ENCODE results near the gene MED29.
A peak's percentile ranks its signal among the peaks of the same experiment; 100 is the strongest.

The MED29 gene

GRCh38 chr19:39416152-39417120 lies 25.3 kb downstream of the MED29 start:
- Histone ChIP-seq H3K4me1 (ENCODE audit: control insufficient read depth, low read depth, low read length) (peaks cover 10% of the 10 kb centered on the region), H3K9ac (ENCODE audit: low read length) (no peak overlapping the region), H3K9me3 (ENCODE audit: control insufficient read depth, low read depth, low read length) (no peaks in the 10 kb centered on the region), H3K27ac (ENCODE audit: low read length) (no peak overlapping the region), H3K4me3 (ENCODE audit: low read length) (no peak overlapping the region), H3K36me3 (ENCODE audit: control insufficient read depth, low read depth, low read length) (peaks cover 41% of the 10 kb centered on the region), H3K27me3 (ENCODE audit: control insufficient read depth, insufficient read depth, low read length) (no peaks in the 10 kb centered on the region)

- H3K36me3 ChIP-seq (ENCODE audit: control insufficient read depth, low read depth, low read length), result peaks cover 48% of the 10 kb centered on the region
Measured at GRCh38 chr19:39417463-39418181, 26.4 kb downstream of the MED29 start.

DNA sequence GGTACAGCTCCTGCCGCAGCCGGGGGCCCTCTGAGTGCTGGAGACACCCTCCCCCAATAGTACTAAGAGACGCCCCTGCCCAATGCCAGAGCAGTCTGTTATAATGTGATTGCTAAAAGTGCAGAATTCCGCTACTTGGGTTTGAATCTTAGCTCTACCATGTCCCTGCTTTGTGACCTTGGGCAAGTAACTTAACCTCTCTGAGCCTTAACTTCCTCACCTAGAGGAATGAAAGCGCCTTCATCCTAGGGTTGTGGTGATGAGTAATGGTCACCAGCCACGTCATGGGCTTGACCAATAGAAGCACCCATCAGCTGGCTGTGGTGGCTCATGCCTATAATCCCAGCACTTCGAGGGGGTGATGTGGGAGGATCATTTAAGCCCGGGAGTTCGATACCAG lies 27.8 kb downstream of the MED29 start:
- Histone ChIP-seq H3K4me1 (ENCODE audit: control insufficient read depth, low read depth, low read length) (peaks cover 6% of the 10 kb centered on the region), H3K27me3 (ENCODE audit: control insufficient read depth, insufficient read depth, low read length) (no peaks in the 10 kb centered on the region), H3K27ac (ENCODE audit: low read length) (no peak overlapping the region), H3K36me3 (ENCODE audit: control insufficient read depth, low read depth, low read length) (peaks cover 60% of the 10 kb centered on the region), H3K4me3 (ENCODE audit: low read length) (no peak overlapping the region), H3K9ac (ENCODE audit: low read length) (no peak overlapping the region), H3K9me3 (ENCODE audit: control insufficient read depth, low read depth, low read length) (no peaks in the 10 kb centered on the region)

More at GRCh38 chr19:39417463-39418181, 26.4 kb downstream of the MED29 start:
- no peak overlapping the region for H3K4me3 ChIP-seq (ENCODE audit: low read length)
- no peaks in the 10 kb centered on the region for H3K27me3 ChIP-seq (ENCODE audit: control insufficient read depth, insufficient read depth, low read length)
- H3K27ac ChIP-seq (ENCODE audit: low read length), result no peak overlapping the region
- H3K9me3 ChIP-seq (ENCODE audit: control insufficient read depth, low read depth, low read length), result no peaks in the 10 kb centered on the region
- H3K4me1 ChIP-seq (ENCODE audit: control insufficient read depth, low read depth, low read length), result peaks cover 6% of the 10 kb centered on the region
- no peak overlapping the region for H3K9ac ChIP-seq (ENCODE audit: low read length)

DNA sequence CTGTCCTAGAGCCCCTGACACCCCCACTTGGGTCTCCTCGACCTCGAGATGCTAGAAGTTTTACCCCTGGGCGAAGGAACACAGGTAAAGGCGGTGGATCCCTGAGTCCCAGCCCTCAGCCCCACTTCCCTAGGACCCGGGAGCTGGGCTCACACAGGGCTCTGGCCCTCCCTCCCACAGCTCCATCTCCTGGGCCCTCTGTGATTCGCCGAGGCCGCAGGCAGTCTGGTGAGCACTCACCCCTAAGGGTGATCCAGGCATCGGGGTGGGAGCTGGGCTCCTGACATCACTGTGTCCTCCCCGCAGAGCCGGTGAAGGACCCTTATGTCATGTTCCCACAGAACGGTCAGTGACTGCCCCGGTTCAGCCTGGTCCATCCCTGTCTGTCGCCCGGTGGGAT lies 29.6 kb downstream of the MED29 start:
- H3K4me1 ChIP-seq (ENCODE audit: control insufficient read depth, low read depth, low read length), result peaks cover 2% of the 10 kb centered on the region
- H3K27ac ChIP-seq (ENCODE audit: low read length), result no peak overlapping the region
- H3K9ac ChIP-seq (ENCODE audit: low read length), result no peak overlapping the region
- H3K36me3 ChIP-seq (ENCODE audit: control insufficient read depth, low read depth, low read length), result peaks cover 75% of the 10 kb centered on the region
- H3K4me3 ChIP-seq (ENCODE audit: low read length), result no peak overlapping the region
- H3K9me3 ChIP-seq (ENCODE audit: control insufficient read depth, low read depth, low read length), result no peaks in the 10 kb centered on the region
- no peaks in the 10 kb centered on the region for H3K27me3 ChIP-seq (ENCODE audit: control insufficient read depth, insufficient read depth, low read length)

DNA sequence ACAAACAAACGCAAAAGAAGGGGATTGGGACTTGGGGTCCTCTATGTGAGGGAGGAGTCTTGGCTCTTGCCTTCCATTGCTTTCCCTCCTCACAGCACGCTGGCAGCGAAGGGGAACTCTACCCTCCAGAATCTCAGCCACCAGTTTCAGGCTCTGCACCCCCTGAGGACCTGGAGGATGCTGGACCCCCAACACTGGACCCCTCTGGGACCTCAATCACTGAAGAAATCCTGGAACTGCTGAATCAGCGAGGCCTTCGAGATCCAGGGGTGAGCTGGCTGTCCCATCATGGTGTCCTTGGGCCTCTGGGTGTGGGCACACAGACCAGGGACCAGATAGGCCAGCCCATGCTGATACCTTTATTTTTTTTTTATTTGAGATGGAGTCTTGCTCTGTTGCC lies 30.8 kb downstream of the MED29 start:
- Histone ChIP-seq H3K27me3 (ENCODE audit: control insufficient read depth, insufficient read depth, low read length) (no peaks in the 10 kb centered on the region), H3K4me3 (ENCODE audit: low read length) (no peak overlapping the region), H3K4me1 (ENCODE audit: control insufficient read depth, low read depth, low read length) (no peaks in the 10 kb centered on the region), H3K9ac (ENCODE audit: low read length) (no peak overlapping the region), H3K9me3 (ENCODE audit: control insufficient read depth, low read depth, low read length) (no peaks in the 10 kb centered on the region), H3K36me3 (ENCODE audit: control insufficient read depth, low read depth, low read length) (peaks cover 72% of the 10 kb centered on the region), H3K27ac (ENCODE audit: low read length) (no peak overlapping the region)

GRCh38 chr19:39423258-39424086 lies 32.3 kb downstream of the MED29 start:
- Histone ChIP-seq H3K4me3 (ENCODE audit: low read length) (no peak overlapping the region), H3K9ac (ENCODE audit: low read length) (no peak overlapping the region), H3K4me1 (ENCODE audit: control insufficient read depth, low read depth, low read length) (peaks cover 8% of the 10 kb centered on the region), H3K27ac (ENCODE audit: low read length) (no peak overlapping the region), H3K27me3 (ENCODE audit: control insufficient read depth, insufficient read depth, low read length) (no peaks in the 10 kb centered on the region), H3K9me3 (ENCODE audit: control insufficient read depth, low read depth, low read length) (no peaks in the 10 kb centered on the region), H3K36me3 (ENCODE audit: control insufficient read depth, low read depth, low read length) (peaks cover 60% of the 10 kb centered on the region)

DNA sequence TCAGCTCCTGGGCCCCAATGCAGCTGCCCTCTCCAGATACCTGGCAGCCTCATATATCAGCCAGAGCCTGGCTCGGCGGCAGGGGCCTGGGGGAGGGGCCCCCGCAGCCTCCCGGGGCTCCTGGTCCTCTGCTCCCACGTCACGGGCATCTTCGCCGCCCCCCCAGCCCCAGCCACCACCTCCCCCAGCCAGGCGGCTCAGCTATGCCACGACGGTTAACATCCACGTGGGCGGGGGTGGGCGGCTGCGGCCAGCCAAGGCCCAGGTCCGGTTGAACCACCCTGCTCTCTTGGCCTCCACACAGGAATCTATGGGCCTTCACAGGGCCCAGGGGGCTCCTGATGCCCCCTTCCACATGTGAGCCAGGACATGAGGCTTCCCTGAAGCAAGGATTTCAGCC lies 33.8 kb downstream of the MED29 start:
- H3K4me3 ChIP-seq (ENCODE audit: low read length), result no peak overlapping the region
- H3K27me3 ChIP-seq (ENCODE audit: control insufficient read depth, insufficient read depth, low read length), result no peaks in the 10 kb centered on the region
- H3K9me3 ChIP-seq (ENCODE audit: control insufficient read depth, low read depth, low read length), result no peaks in the 10 kb centered on the region
- peaks cover 13% of the 10 kb centered on the region for H3K4me1 ChIP-seq (ENCODE audit: control insufficient read depth, low read depth, low read length)
- H3K36me3 ChIP-seq (ENCODE audit: control insufficient read depth, low read depth, low read length), result peaks cover 52% of the 10 kb centered on the region
- H3K27ac ChIP-seq (ENCODE audit: low read length), result no peak overlapping the region
- no peak overlapping the region for H3K9ac ChIP-seq (ENCODE audit: low read length)

DNA sequence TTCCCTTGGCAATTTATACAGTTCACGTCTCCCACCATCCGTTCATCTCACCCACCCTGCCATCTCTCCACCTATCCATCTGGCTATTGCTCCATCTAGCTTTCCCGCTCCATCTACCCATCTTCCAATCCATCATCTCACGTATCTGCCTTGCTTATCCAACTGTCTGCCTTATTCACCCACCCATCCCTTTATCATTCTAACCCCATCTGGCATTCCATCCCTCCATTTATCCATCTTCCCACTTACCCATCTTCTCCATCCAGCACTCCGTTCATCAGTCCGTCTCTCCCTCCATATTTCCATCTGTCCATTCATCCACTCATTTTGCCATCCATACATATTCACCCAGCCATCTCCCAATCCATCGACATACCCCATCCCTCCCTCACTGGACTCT lies 34.6 kb downstream of the MED29 start:
- H3K4me3 ChIP-seq (ENCODE audit: low read length), result no peak overlapping the region
- no peaks in the 10 kb centered on the region for H3K27me3 ChIP-seq (ENCODE audit: control insufficient read depth, insufficient read depth, low read length)
- no peak overlapping the region for H3K27ac ChIP-seq (ENCODE audit: low read length)
- H3K4me1 ChIP-seq (ENCODE audit: control insufficient read depth, low read depth, low read length), result peaks cover 13% of the 10 kb centered on the region
- H3K9me3 ChIP-seq (ENCODE audit: control insufficient read depth, low read depth, low read length), result no peaks in the 10 kb centered on the region
- H3K9ac ChIP-seq (ENCODE audit: low read length), result no peak overlapping the region
- peaks cover 46% of the 10 kb centered on the region for H3K36me3 ChIP-seq (ENCODE audit: control insufficient read depth, low read depth, low read length)

- peaks cover 13% of the 10 kb centered on the region for H3K4me1 ChIP-seq (ENCODE audit: control insufficient read depth, low read depth, low read length)
- peaks cover 42% of the 10 kb centered on the region for H3K36me3 ChIP-seq (ENCODE audit: control insufficient read depth, low read depth, low read length)
- no peaks in the 10 kb centered on the region for H3K9me3 ChIP-seq (ENCODE audit: control insufficient read depth, low read depth, low read length)
- H3K27me3 ChIP-seq (ENCODE audit: control insufficient read depth, insufficient read depth, low read length), result no peaks in the 10 kb centered on the region
- no peak overlapping the region for H3K4me3 ChIP-seq (ENCODE audit: low read length)
- no peak overlapping the region for H3K27ac ChIP-seq (ENCODE audit: low read length)
- no peak overlapping the region for H3K9ac ChIP-seq (ENCODE audit: low read length)
Measured at GRCh38 chr19:39426170-39426569, 35.0 kb downstream of the MED29 start.

GRCh38 chr19:39427707-39428106 lies 36.5 kb downstream of the MED29 start:
- Histone ChIP-seq H3K9me3 (ENCODE audit: control insufficient read depth, low read depth, low read length) (no peaks in the 10 kb centered on the region), H3K27ac (ENCODE audit: low read length) (no peak overlapping the region), H3K4me1 (ENCODE audit: control insufficient read depth, low read depth, low read length) (peaks cover 13% of the 10 kb centered on the region)

More at GRCh38 chr19:39427707-39428106, 36.5 kb downstream of the MED29 start:
- H3K4me3 ChIP-seq (ENCODE audit: low read length), result no peak overlapping the region
- peaks cover 36% of the 10 kb centered on the region for H3K36me3 ChIP-seq (ENCODE audit: control insufficient read depth, low read depth, low read length)
- H3K27me3 ChIP-seq (ENCODE audit: control insufficient read depth, insufficient read depth, low read length), result no peaks in the 10 kb centered on the region
- peak overlapping the region; percentile 42 for H3K9ac ChIP-seq (ENCODE audit: low read length)

Measured in iPS-18a (cell line).